ENCODE measurements around the gene FAM72B.
"Not testable (repeated sequence)": the region's sequence is repeated elsewhere in the genome, so short reads cannot be mapped to it uniquely, and the experiment has no call there.

DNA sequence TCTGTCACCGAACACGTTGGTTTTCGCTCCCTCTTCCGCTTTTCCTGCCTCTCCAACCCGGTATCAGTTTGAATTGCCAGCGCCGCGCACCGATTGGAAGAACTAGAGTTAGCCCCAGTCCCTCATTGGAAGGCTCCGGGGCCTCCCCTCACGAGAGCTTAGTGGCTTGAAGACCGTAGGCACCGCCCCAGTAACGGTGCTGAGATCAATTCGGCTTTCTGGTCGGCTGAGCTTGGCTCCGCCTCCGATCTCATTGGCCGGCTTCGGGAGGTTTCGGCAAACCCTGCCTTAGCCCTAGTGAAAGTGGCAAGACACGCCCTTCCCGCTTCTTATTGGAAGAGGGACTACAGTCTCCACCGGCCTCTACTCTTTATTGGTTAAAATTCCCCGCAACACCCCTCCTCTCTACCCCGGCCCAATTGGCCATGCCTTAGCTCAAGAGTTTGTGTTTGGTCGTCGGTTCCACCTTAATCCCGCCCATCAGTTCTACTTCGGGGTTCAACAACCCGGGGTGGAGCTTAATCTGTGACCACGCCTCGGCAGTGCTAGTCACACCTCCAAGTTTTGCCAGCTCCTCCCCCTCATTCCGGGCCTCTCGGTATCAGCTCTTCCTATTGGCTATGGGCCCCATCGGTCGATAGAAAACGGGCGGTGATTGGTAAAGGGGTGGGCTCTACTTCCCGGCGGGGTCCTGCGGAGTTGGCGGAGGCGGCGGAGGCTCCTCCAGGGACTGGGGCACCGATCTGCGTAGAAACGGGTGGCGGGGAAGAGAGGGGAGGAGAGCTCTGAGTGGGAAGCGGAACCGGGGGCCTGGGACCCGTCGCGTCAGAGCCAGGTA lies at the start of gene FAM72B, which contains the start of gene SRGAP2C:
- TF ChIP-seq, protein P1, sequence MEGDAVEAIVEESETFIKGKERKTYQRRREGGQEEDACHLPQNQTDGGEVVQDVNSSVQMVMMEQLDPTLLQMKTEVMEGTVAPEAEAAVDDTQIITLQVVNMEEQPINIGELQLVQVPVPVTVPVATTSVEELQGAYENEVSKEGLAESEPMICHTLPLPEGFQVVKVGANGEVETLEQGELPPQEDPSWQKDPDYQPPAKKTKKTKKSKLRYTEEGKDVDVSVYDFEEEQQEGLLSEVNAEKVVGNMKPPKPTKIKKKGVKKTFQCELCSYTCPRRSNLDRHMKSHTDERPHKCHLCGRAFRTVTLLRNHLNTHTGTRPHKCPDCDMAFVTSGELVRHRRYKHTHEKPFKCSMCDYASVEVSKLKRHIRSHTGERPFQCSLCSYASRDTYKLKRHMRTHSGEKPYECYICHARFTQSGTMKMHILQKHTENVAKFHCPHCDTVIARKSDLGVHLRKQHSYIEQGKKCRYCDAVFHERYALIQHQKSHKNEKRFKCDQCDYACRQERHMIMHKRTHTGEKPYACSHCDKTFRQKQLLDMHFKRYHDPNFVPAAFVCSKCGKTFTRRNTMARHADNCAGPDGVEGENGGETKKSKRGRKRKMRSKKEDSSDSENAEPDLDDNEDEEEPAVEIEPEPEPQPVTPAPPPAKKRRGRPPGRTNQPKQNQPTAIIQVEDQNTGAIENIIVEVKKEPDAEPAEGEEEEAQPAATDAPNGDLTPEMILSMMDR (IDR thresholded peaks at IDR 0.05 in 2 of 3, conservative IDR thresholded peaks at IDR 0.05 in 1 of 3; ENCODE audit: borderline replicate concordance in 1 of 3, insufficient read depth in 1 of 3, low read depth in 2 of 3, low read length in 2 of 3): not testable (repeated sequence)
- TF ChIP-seq, protein P2, sequence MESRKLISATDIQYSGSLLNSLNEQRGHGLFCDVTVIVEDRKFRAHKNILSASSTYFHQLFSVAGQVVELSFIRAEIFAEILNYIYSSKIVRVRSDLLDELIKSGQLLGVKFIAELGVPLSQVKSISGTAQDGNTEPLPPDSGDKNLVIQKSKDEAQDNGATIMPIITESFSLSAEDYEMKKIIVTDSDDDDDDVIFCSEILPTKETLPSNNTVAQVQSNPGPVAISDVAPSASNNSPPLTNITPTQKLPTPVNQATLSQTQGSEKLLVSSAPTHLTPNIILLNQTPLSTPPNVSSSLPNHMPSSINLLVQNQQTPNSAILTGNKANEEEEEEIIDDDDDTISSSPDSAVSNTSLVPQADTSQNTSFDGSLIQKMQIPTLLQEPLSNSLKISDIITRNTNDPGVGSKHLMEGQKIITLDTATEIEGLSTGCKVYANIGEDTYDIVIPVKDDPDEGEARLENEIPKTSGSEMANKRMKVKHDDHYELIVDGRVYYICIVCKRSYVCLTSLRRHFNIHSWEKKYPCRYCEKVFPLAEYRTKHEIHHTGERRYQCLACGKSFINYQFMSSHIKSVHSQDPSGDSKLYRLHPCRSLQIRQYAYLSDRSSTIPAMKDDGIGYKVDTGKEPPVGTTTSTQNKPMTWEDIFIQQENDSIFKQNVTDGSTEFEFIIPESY (IDR thresholded peaks at IDR 0.05; ENCODE audit: extremely low read depth, insufficient replicate concordance, low read length): not testable (repeated sequence)
- not testable (repeated sequence) for TF ChIP-seq CBX3 (IDR thresholded peaks at IDR 0.05; ENCODE audit: low read depth); EZH2 (IDR thresholded peaks at IDR 0.05); JUND (IDR thresholded peaks at IDR 0.05)
